HG03354 (cell line): ENCODE data around the gene NISCH.

ENCODE experiments used
- ATAC-seq: cut with Tn5 transposase; IDR thresholded peaks from one replicate; pipeline ENCODE4 v1.9.1; 2021; ENCODE audit warnings: mild to moderate bottlenecking; ENCODE audit not compliant: unreplicated experiment, poor library complexity, severe bottlenecking

The NISCH gene

GRCh38 chr3:52446042-52446441 lies 9.4 kb upstream of the NISCH start:
- ATAC-seq: no peak

GRCh38 chr3:52446631-52447511 lies 8.5 kb upstream of the NISCH start:
- ATAC-seq: peak; percentile 53

- ATAC-seq: no peak
Measured at GRCh38 chr3:52447512-52448355, 7.7 kb upstream of the NISCH start.

- no peak for ATAC-seq
Measured at GRCh38 chr3:52450489-52451236, 4.7 kb upstream of the NISCH start.

GRCh38 chr3:52451237-52452083 lies 3.9 kb upstream of the NISCH start:
- ATAC-seq: no peak

GRCh38 chr3:52452126-52452525 lies 3.3 kb upstream of the NISCH start:
- no peak for ATAC-seq

GRCh38 chr3:52452570-52453221 lies 2.7 kb upstream of the NISCH start:
- no peak for ATAC-seq

GRCh38 chr3:52453496-52454249 lies 1.7 kb upstream of the NISCH start, which contains the start of gene TNNC1:
TSS of gene TNNC1 (minus strand) at chr3:52454041. CDS start at chr3:52454015, 26 bp downstream.
- ATAC-seq: no peak

GRCh38 chr3:52454250-52454937 lies 1.0 kb upstream of the NISCH start:
- ATAC-seq: no peak

- peak; percentile 3 for ATAC-seq
Measured at GRCh38 chr3:52454938-52455282, 494 bp upstream of the NISCH start.

- ATAC-seq: no peak
Measured at GRCh38 chr3:52456169-52456799, 880 bp downstream of the NISCH start.

GRCh38 chr3:52456800-52457183 lies 1.4 kb downstream of the NISCH start:
- ATAC-seq: no peak

- no peak for ATAC-seq
Measured at GRCh38 chr3:52458031-52458760, 2.8 kb downstream of the NISCH start.

- no peak for ATAC-seq
Measured at GRCh38 chr3:52458770-52459545, 3.6 kb downstream of the NISCH start.

GRCh38 chr3:52461874-52462273 lies 6.5 kb downstream of the NISCH start:
- no peak for ATAC-seq

GRCh38 chr3:52463416-52463815 lies 8.0 kb downstream of the NISCH start:
- ATAC-seq: no peak
